22Rv1 (cell line): ENCODE measurements around the gene THRB.

Experiments
- CTCF ChIP-seq: fragments of 450-650 bp; IDR thresholded peaks from 2 replicates; pipeline ENCODE4 v1.5.1; 2017; ENCODE audit warnings: mild to moderate bottlenecking
- ZFX ChIP-seq: fragments of 450-650 bp; IDR thresholded peaks from 2 replicates; pipeline ENCODE4 v1.6.1; 2017; ENCODE audit warnings: antibody characterized with exemption, borderline replicate concordance

- TF ChIP-seq ZFX = no peak
- no peak for TF ChIP-seq CTCF
These were observed 194.6 kb downstream of the THRB start for GRCh38 chr3:24299806-24300626.
